IMR-90 (cell line): ENCODE results near the gene UBE2O. TPM values are rescaled to one million over a fixed set of nuclear protein-coding genes. Genes with fewer than 3 reads are reported as not detected.
A peak's percentile ranks its signal among the peaks of the same experiment; 100 is the strongest.

Experiments
- ATAC-seq: fragments of 200-7000 bp; cut with Tn5 transposase; 2 replicates; pipeline ENCODE4 v1.9.1; 2020; ENCODE audit warnings: low read depth, mild to moderate bottlenecking, moderate library complexity
- BruUV-seq: library from RNA; stranded (reverse); fragments of 400-500 nt; replicated peaks from 2 replicates; lab custom pipeline; 2021; lab: Mats Ljungman, UMichigan
- CTCF ChIA-PET: fragments of 300-600 bp; formaldehyde crosslinking; extraction: SDS; loops from one replicate; lab custom pipeline; 2021; ENCODE audit warnings: antibody characterized with exemption; lab: Yijun Ruan, JAX
- POLR2A ChIA-PET: fragments of 300-600 bp; sonication (Branson Sonifier 250); formaldehyde crosslinking; loops from one replicate; lab custom pipeline; 2022; ENCODE audit warnings: antibody characterized with exemption; ENCODE audit not compliant: unreplicated experiment; lab: Charles Lee
- DNase-seq: peaks from one replicate; pipeline ENCODE4 v3.0.0; 2013
- H2AFZ ChIP-seq: replicated peaks from 2 replicates; pipeline ENCODE3; 2013; ENCODE audit warnings: low read length, mild to moderate bottlenecking; ENCODE audit not compliant: poor library complexity
- H2AK5ac ChIP-seq: 2 replicates; pipeline ENCODE4 v1.6.1; 2013; ENCODE audit warnings: low read depth, low read length, inconsistent platforms
- H2AK9ac ChIP-seq: replicated peaks from 2 replicates; pipeline ENCODE3; 2013; ENCODE audit warnings: mild to moderate bottlenecking, low read depth, low read length, moderate library complexity; ENCODE audit not compliant: poor library complexity
- H2BK120ac ChIP-seq: 2 replicates; pipeline ENCODE4 v1.6.1; 2013; ENCODE audit warnings: low read depth, low read length, inconsistent platforms
- H2BK15ac ChIP-seq: 3 replicates; pipeline ENCODE4 v1.6.1; 2013; ENCODE audit warnings: low read depth, low read length, inconsistent platforms
- H2BK20ac ChIP-seq: 2 replicates; pipeline ENCODE4 v1.6.1; 2013; ENCODE audit warnings: low read depth, mild to moderate bottlenecking, inconsistent platforms, low read length, moderate library complexity
- H2BK5ac ChIP-seq: 2 replicates; pipeline ENCODE4 v1.6.1; 2013; ENCODE audit warnings: mild to moderate bottlenecking, low read depth, low read length, inconsistent platforms; ENCODE audit not compliant: poor library complexity, severe bottlenecking
- H3K14ac ChIP-seq: replicated peaks from 2 replicates; pipeline ENCODE4 v1.6.1; 2013; ENCODE audit warnings: low read depth, low read length, inconsistent platforms
- H3K18ac ChIP-seq: 2 replicates; pipeline ENCODE4 v1.6.1; 2013; ENCODE audit warnings: low read depth, low read length, control low read depth
- H3K23ac ChIP-seq: 2 replicates; pipeline ENCODE4 v1.6.1; 2013; ENCODE audit warnings: low read depth, low read length, inconsistent platforms
- H3K27ac ChIP-seq: 2 replicates; pipeline ENCODE4 v1.5.1; 2013; ENCODE audit warnings: mild to moderate bottlenecking, control low read depth, low read length; ENCODE audit not compliant: insufficient read depth
- H3K27me3 ChIP-seq: 2 replicates; pipeline ENCODE4 v1.6.1; 2013; ENCODE audit warnings: low read length; ENCODE audit not compliant: control insufficient read depth, insufficient read depth
- H3K36me3 ChIP-seq: 2 replicates; pipeline ENCODE4 v1.6.1; 2013; ENCODE audit warnings: low read length, mixed read lengths; ENCODE audit not compliant: control insufficient read depth, insufficient read depth
- H3K4ac ChIP-seq: 2 replicates; pipeline ENCODE4 v1.6.1; 2013; ENCODE audit warnings: low read depth, low read length, inconsistent platforms
- H3K4me1 ChIP-seq: 2 replicates; pipeline ENCODE4 v1.6.1; 2013; ENCODE audit warnings: low read length, mixed read lengths; ENCODE audit not compliant: control insufficient read depth, insufficient read depth
- H3K4me2 ChIP-seq: 2 replicates; pipeline ENCODE4 v1.6.1; 2013; ENCODE audit warnings: low read depth, mild to moderate bottlenecking, control low read depth, low read length, moderate library complexity
- H3K4me3 ChIP-seq: 2 replicates; pipeline ENCODE4 v1.5.1; 2013; ENCODE audit warnings: low read depth, mild to moderate bottlenecking, control low read depth, low read length, moderate library complexity; ENCODE audit not compliant: insufficient read depth
- H3K56ac ChIP-seq: 2 replicates; pipeline ENCODE4 v1.6.1; 2013; ENCODE audit warnings: low read length, inconsistent platforms; ENCODE audit not compliant: insufficient read depth; ENCODE audit errors: extremely low read depth
- H3K79me1 ChIP-seq, 2 experiments: 2 replicates each; pipeline ENCODE4 v1.6.1; 2013; ENCODE audit warnings: low read length in 2 of 2, inconsistent platforms in 1 of 2, low read depth in 1 of 2
- H3K9ac ChIP-seq: 2 replicates; pipeline ENCODE4 v1.6.1; 2013; ENCODE audit warnings: low read depth, low read length, control low read depth
- H3K9me1 ChIP-seq: 2 replicates; pipeline ENCODE4 v1.6.1; 2013; ENCODE audit warnings: low read length, inconsistent platforms; ENCODE audit not compliant: insufficient read depth
- H3K9me3 ChIP-seq: 2 replicates; pipeline ENCODE4 v1.6.1; 2013; ENCODE audit warnings: low read length; ENCODE audit not compliant: control insufficient read depth, insufficient read depth
- H4K20me1 ChIP-seq: 2 replicates; pipeline ENCODE4 v1.6.1; 2013; ENCODE audit warnings: low read length, inconsistent platforms; ENCODE audit not compliant: insufficient read depth
- H4K5ac ChIP-seq: 2 replicates; pipeline ENCODE4 v1.6.1; 2013; ENCODE audit warnings: mild to moderate bottlenecking, low read depth, low read length, control low read depth
- H4K8ac ChIP-seq, 2 experiments: 2 replicates each; pipeline ENCODE4 v1.6.1; 2013; ENCODE audit warnings: low read depth in 2 of 2, low read length in 2 of 2, control low read depth in 1 of 2, inconsistent platforms in 1 of 2
- H4K91ac ChIP-seq: 2 replicates; pipeline ENCODE4 v1.6.1; 2013; ENCODE audit warnings: low read depth, low read length, inconsistent platforms; ENCODE audit not compliant: insufficient read depth
- POLR2A ChIP-seq: IDR thresholded peaks from 2 replicates; pipeline ENCODE4 v1.6.1; 2012; ENCODE audit warnings: mild to moderate bottlenecking, low read depth, low read length
- SMC3 ChIP-seq: fragments of 150-350 bp; IDR thresholded peaks from 2 replicates; pipeline ENCODE4 v1.6.1; 2016; ENCODE audit warnings: low read depth, mild to moderate bottlenecking, antibody characterized with exemption, low read length, moderate library complexity
- WGBS, 2 experiments: methylation state at CpG; one replicate each; pipeline versions ENCODE4 v1.1.5 to v1.1.7; 2013; ENCODE audit warnings: missing lambda C conversion rate in 2 of 2; ENCODE audit not compliant: insufficient read length in 1 of 2; ENCODE audit errors: extremely low coverage in 2 of 2; 5-methylcytosine and 5-hydroxymethylcytosine counted together
- dilution Hi-C: fragments of 300-500 bp; cut with HindIII; formaldehyde crosslinking; loops from one replicate; pipeline ENCODE4 v1.14.3; 2018; ENCODE audit warnings: low sequenced_read_pairs; ENCODE audit not compliant: unreplicated experiment
- in situ Hi-C: fragments of 300-500 bp; cut with MboI; formaldehyde crosslinking; loops from 3 replicates; pipeline ENCODE4 v1.14.3; 2019; ENCODE audit warnings: low sequenced_read_pairs, inconsistent platforms, mixed read lengths
- intact Hi-C: fragments of 100-400 bp; cut with micrococcal nuclease; formaldehyde crosslinking; loops from 2 replicates; pipeline ENCODE4 v1.10.0; 2022
- polyA plus RNA-seq, 3 experiments: library from polyadenylated mRNA; depleted of rRNA; stranded (reverse); fragments of >200 nt; gene quantifications; 2 replicates each; pipeline ENCODE4 v1.2.3, GENCODE V29; 2012; ENCODE audit warnings: low replicate concordance in 1 of 3
- total RNA-seq: library from RNA; depleted of rRNA; stranded (reverse); fragments of >200 nt; gene quantifications from 2 replicates; pipeline ENCODE4 v1.2.3, GENCODE V29; 2012

The UBE2O gene
- total and polyA plus RNA-seq, 2 of the 4 experiments (the other 2 are of a cell fraction), result 17.6 TPM

DNA sequence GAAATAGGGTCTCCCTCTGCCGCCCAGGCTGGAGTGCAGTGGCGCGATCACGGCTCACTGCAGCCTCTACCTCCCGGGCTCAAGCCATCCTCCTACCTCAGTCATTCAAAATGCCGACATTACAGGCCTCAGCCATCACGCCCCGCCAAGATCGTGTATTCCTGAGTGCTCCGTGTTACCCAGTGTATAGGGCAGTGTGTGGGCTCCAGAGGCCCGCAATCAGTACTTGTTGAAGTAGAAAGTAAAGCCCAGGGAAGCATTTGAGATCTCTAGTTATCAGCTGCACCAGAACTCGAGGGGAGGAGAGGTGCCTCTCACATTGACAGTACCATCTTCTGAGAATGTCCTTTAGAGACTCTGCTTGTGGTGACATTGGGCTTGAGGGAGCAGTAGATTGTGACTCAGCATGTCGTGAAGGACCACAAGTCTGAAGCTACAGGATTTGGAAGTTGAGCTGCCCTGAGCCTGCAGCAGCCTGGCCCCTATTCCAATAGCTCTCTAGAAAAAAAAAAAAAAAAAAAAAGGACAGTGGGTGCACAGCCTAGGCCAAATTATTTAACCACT lies 98.1 kb downstream of the UBE2O start:
- Histone ChIP-seq H4K8ac (peak overlapping the region; percentile 29 to 72; a peak in 3 of 4 replicates), H2AK9ac (peak overlapping the region; percentile 57), H3K9me1 (no peaks in the 10 kb centered on the region), H4K20me1 (peaks cover 4% of the 10 kb centered on the region; the same call in 1 of the 2 replicates), H3K4me2 (no peak overlapping the region), H2AK5ac (peak overlapping the region; percentile 80; the same call in 1 of the 2 replicates), H3K4me3 (no peak overlapping the region), H3K27me3 (no peaks in the 10 kb centered on the region), H4K91ac (peak overlapping the region; percentile 23; the same call in 1 of the 2 replicates), H2BK120ac (no peak overlapping the region), H3K9ac (no peak overlapping the region; the same call in 1 of the 2 replicates), H3K18ac (no peak overlapping the region), H3K56ac (no peak overlapping the region), H4K5ac (peak overlapping the region; percentile 19; the same call in 1 of the 2 replicates), H2BK20ac (no peak overlapping the region; the same call in 1 of the 2 replicates), H3K14ac (no peak overlapping the region), H3K9me3 (no peaks in the 10 kb centered on the region), H2BK5ac (peak overlapping the region; percentile 5), H3K23ac (peak overlapping the region; percentile 89), H3K27ac (no peak overlapping the region; the same call in 1 of the 2 replicates), H2BK15ac (no peak overlapping the region), H2AFZ (peak overlapping the region; percentile 76), H3K79me1 (peaks cover 4 to 26% of the 10 kb centered on the region in 2 experiments; a peak in 3 of 4 replicates), H3K36me3 (no peaks in the 10 kb centered on the region), H3K4ac (peak overlapping the region; percentile 41; the same call in 1 of the 2 replicates), H3K4me1 (peaks cover 4% of the 10 kb centered on the region; the same call in 1 of the 2 replicates)
- no peak for TF ChIP-seq POLR2A
- no peak for TF ChIP-seq SMC3
- intact Hi-C loops, result loop anchor here (1.0 kb wide), 1 partner anchor 30 kb away; no protein-coding TSS in a partner anchor
- no TSS peak for BruUV-seq
- 30% methylated on average over 3 of the region's 13 CpGs; no CpG with 5 or more reads in 1 of the 2 experiments for WGBS, 2 experiments
- in situ Hi-C loops, result no loop called here
- dilution Hi-C loops, result no loop called here
- ChIA-PET CTCF (no interaction called here), POLR2A (interaction anchor here (0.6 to 0.7 kb wide), 2 partner anchors 9 to 190 kb away, joined by 3 to 7 read pairs; no protein-coding TSS in a partner anchor)
- ATAC-seq (no peak), DNase-seq (no peak)
